DMS53 (cell line): ENCODE results near the gene SNX32.
A peak's percentile ranks its signal among the peaks of the same experiment; 100 is the strongest.

ENCODE experiments used
- DNase-seq: peaks from one replicate; lab custom pipeline; 2025; lab: John Stamatoyannopoulos, UW

Gene SNX32

GRCh38 chr11:65833297-65834030, at the start of gene SNX32:
TSS of gene SNX32 (plus strand) at chr11:65833963. CDS start at chr11:65834066, 103 bp downstream.
- DNase-seq, result peak; percentile 89

- DNase-seq, result no peak
These were observed 48.3 kb upstream of the SNX32 start for GRCh38 chr11:65785319-65786007.

- peak; percentile 69 for DNase-seq
These were observed 47.6 kb upstream of the SNX32 start for GRCh38 chr11:65786008-65786785.

- peak; percentile 94 for DNase-seq
These were observed 46.8 kb upstream of the SNX32 start, which contains the start of gene OVOL1 for GRCh38 chr11:65786786-65787636. TSS of gene OVOL1 (plus strand) at chr11:65787063. CDS start at chr11:65787374, 311 bp downstream.

- DNase-seq, result peak; percentile 43
These were observed 45.8 kb upstream of the SNX32 start for GRCh38 chr11:65787649-65788622.

- DNase-seq, result no peak
These were observed 44.9 kb upstream of the SNX32 start for GRCh38 chr11:65788821-65789220.

- no peak for DNase-seq
These were observed 44.3 kb upstream of the SNX32 start for GRCh38 chr11:65789230-65790103.

- no peak for DNase-seq
These were observed 43.5 kb upstream of the SNX32 start for GRCh38 chr11:65790104-65790901.

GRCh38 chr11:65790902-65791650, 42.7 kb upstream of the SNX32 start:
- no peak for DNase-seq

GRCh38 chr11:65791719-65792213, 42.0 kb upstream of the SNX32 start:
- DNase-seq, result peak; percentile 91

GRCh38 chr11:65792456-65792855, 41.3 kb upstream of the SNX32 start:
- DNase-seq, result no peak

- DNase-seq, result peak; percentile 58
These were observed 40.6 kb upstream of the SNX32 start for GRCh38 chr11:65793144-65793581.

- no peak for DNase-seq
These were observed 40.0 kb upstream of the SNX32 start for GRCh38 chr11:65793625-65794400.

- DNase-seq, result no peak
These were observed 38.9 kb upstream of the SNX32 start for GRCh38 chr11:65794570-65795510.

GRCh38 chr11:65796726-65797601, 36.8 kb upstream of the SNX32 start:
- DNase-seq, result no peak
